Mucosa of descending colon (tissue), 3 donors: ENCODE data around the gene ADAT1. TPM values are rescaled to one million over a fixed set of nuclear protein-coding genes. Genes with fewer than 3 reads are reported as not detected.

Source experiments
- ATAC-seq: fragments of 200-7000 bp; cut with Tn5 transposase; one replicate; pipeline ENCODE4 v1.9.1; 2020; ENCODE audit warnings: mild to moderate bottlenecking, moderate library complexity
- DNase-seq, 3 donors: peaks; one replicate each; pipeline ENCODE4 v3.0.0-alpha.2; 2020
- H3K36me3 ChIP-seq: fragments of 200-600 bp; one replicate; pipeline ENCODE4 v1.8.0; 2021; ENCODE audit warnings: low read depth, mild to moderate bottlenecking
- H3K4me1 ChIP-seq: fragments of 200-600 bp; one replicate; pipeline ENCODE4 v1.8.0; 2021; ENCODE audit warnings: low read depth, mild to moderate bottlenecking
- H3K4me3 ChIP-seq: fragments of 200-600 bp; one replicate; pipeline ENCODE4 v1.8.0; 2021; ENCODE audit warnings: mild to moderate bottlenecking
- H3K9me3 ChIP-seq: fragments of 200-600 bp; one replicate; pipeline ENCODE4 v1.8.0; 2021; ENCODE audit warnings: mild to moderate bottlenecking
- intact Hi-C, 2 donors: fragments of 100-400 bp; cut with DNase I in 1 of 2; cut with micrococcal nuclease in 1 of 2; formaldehyde crosslinking; loops; one replicate each; pipeline versions ENCODE4 v1.11.0 to v1.11.1; 2022; cut with DNase I, micrococcal nuclease
- long read RNA-seq, 2 donors: library from polyadenylated mRNA; unstranded; transcript quantifications; one replicate each; pipeline ENCODE4 v2.0.0, GENCODE V29; 2019 to 2021
- total RNA-seq, 3 donors: library from RNA; stranded (reverse); fragmentation: NEBNext Ultra II Directional in 2 of 3; extraction: Animal tissue kit (Norgen Biotek cat#: 25700) in 2 of 3; gene quantifications; one replicate each; pipeline versions ENCODE4 v1.2.1 to v1.2.4, GENCODE V29; 2021 to 2023
- TF ChIP-seq, protein P1 (sequence below): fragments of 200-600 bp; IDR thresholded peaks from one replicate; pipeline ENCODE4 v1.8.0; 2022; ENCODE audit warnings: antibody characterized with exemption, mild to moderate bottlenecking
- donor health status: DM: no; HTN: no; CAD: no; lungs with moderate emphysema.
- donor health status: DM: no; HTN: no; CAD: no.
- donor health status: DM: no; HTN: yes; CAD: no.

Gene ADAT1, protein sequence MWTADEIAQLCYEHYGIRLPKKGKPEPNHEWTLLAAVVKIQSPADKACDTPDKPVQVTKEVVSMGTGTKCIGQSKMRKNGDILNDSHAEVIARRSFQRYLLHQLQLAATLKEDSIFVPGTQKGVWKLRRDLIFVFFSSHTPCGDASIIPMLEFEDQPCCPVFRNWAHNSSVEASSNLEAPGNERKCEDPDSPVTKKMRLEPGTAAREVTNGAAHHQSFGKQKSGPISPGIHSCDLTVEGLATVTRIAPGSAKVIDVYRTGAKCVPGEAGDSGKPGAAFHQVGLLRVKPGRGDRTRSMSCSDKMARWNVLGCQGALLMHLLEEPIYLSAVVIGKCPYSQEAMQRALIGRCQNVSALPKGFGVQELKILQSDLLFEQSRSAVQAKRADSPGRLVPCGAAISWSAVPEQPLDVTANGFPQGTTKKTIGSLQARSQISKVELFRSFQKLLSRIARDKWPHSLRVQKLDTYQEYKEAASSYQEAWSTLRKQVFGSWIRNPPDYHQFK
- total RNA-seq = 10 to 100 TPM; 33.0 to 38.1 (median 35.8) TPM
- long read RNA-seq, donor 1, transcript ADAT1-201 (11 exons, 1,869 nt) = major isoform, 6 of 13 reads
- long read RNA-seq, donor 1, partial matches to known transcripts = 6 of 13 reads
- long read RNA-seq, donor 1, other reads (novel, unspliced or antisense) = 1 of 13 reads
- long read RNA-seq, donor 2, transcript ADAT1-201 (11 exons, 1,869 nt) = major isoform, 5 of 10 reads
- long read RNA-seq, donor 2, partial matches to known transcripts = 1 of 10 reads
- long read RNA-seq, donor 2, other reads (novel, unspliced or antisense) = 4 of 10 reads

DNA sequence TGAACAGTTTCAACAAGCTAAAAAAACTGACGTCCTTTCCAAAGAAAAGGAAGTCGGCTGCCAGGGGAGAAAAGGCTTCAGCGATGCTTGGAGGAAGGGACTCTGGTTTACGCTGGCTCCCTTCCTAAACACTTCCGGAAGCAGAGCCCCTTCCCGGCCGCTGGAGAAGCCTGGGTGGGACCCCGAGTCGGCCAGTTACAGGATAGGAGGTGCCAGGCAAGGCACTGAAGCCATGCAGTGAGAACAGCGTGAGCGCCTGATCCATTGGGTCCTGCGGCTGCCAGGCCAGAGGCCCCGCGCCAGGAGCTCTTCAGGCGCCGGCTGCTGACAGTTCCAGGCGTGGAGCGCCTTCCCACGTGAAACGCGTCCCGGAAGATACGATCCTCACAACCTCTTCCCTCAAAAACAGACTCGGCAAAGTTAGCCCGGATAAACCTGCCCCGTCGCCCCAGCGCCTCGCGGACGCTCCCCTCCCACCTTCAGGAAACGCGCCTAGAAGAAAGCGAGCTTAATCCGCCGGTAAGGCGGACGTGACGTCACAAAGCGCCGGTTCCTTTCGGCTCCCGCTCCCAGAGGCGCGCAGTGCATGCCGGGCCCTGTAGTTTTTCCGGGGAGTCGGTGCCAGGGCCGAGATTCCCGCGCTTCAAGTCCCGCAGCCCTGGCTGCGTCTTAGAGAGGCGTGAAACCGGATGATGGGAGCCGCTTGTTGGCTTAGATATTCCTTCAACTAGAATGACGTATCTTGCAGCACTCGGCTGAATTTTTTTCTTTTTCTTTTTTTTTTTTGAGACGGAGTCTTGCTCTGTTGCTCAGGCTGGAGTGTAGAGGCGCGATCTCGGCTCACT is at the start of gene ADAT1:
TSS of gene ADAT1 (minus strand) at position 521 of the 845 bp plus-strand sequence. CDS start 2,482 bp downstream, outside the sequence.
- intact Hi-C loops = loop anchor here in 1 of 2 donors (10.0 kb wide), 1 partner anchor 142 kb away; no protein-coding TSS in a partner anchor
- peaks cover under 1% of the 10 kb centered on the region for H3K36me3 ChIP-seq

DNA sequence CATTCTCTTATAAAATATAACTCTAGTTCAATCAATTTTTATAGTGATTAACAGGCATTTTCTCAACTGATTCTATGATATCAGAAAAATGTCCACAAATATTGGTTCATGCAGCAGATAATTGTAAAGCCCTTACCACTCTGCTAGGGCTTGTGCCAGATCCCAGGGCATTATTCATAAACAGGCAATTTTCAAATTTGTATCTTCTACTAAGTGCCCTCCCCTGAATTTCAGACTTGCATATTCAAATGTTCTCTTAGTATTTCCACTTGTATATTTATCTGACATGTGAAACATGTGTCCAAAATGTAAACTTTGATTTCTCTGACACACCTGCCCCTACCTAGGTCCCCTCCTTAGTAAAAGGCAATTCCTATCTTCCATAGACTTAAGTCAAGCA is 44.4 kb upstream of the ADAT1 start:
- H3K9me3 ChIP-seq = no peaks in the 10 kb centered on the region
- TF ChIP-seq, protein P1, sequence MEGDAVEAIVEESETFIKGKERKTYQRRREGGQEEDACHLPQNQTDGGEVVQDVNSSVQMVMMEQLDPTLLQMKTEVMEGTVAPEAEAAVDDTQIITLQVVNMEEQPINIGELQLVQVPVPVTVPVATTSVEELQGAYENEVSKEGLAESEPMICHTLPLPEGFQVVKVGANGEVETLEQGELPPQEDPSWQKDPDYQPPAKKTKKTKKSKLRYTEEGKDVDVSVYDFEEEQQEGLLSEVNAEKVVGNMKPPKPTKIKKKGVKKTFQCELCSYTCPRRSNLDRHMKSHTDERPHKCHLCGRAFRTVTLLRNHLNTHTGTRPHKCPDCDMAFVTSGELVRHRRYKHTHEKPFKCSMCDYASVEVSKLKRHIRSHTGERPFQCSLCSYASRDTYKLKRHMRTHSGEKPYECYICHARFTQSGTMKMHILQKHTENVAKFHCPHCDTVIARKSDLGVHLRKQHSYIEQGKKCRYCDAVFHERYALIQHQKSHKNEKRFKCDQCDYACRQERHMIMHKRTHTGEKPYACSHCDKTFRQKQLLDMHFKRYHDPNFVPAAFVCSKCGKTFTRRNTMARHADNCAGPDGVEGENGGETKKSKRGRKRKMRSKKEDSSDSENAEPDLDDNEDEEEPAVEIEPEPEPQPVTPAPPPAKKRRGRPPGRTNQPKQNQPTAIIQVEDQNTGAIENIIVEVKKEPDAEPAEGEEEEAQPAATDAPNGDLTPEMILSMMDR = no peak
- no peak overlapping the region for H3K4me3 ChIP-seq
- no peak for DNase-seq
- no peak for ATAC-seq
- no peaks in the 10 kb centered on the region for H3K36me3 ChIP-seq
- intact Hi-C loops = no loop called here
- H3K4me1 ChIP-seq = no peaks in the 10 kb centered on the region

More for the DNA sequence above, at the start of gene ADAT1:
- DNase-seq = peak; percentile 98 to 100 (median 99)
- Histone ChIP-seq H3K9me3 (no peaks in the 10 kb centered on the region), H3K4me3 (peak within 1 kb of the TSS; percentile 59), H3K4me1 (peaks cover 21% of the 10 kb centered on the region)
- TF ChIP-seq, protein P1 = no peak
- ATAC-seq = peak; percentile 95

DNA sequence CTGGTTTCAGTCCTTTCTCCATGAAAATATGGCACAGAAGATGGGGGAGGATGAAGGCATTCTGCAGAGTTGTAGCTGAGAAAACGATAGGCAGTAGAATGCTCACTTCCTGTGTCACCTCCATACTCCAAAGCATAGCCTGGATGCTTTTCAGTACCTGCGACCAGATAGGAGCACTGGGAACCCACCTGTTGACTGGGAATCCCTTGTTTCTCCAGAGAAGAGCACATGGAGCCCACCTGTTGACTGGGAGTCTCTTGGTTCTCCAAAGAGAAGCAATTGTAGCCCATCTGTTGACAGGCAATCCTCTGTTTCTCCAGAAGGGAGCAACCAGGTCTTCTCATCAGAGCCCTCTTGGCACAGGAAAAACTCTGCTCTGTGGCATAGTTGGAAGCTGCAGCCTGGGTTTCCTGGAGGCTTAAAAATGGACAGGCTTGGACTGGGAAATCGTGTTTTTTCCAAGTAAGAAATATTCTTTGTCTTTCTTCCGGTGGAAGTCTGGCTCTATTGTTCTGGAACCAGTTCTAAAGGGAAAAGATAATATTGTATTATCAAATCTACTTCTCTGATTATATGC is 37.7 kb upstream of the ADAT1 start:
- no peak for ATAC-seq
- H3K4me1 ChIP-seq = no peaks in the 10 kb centered on the region
- H3K4me3 ChIP-seq = no peak overlapping the region
- TF ChIP-seq, protein P1 = no peak
- peaks cover 14% of the 10 kb centered on the region for H3K36me3 ChIP-seq
- intact Hi-C loops = no loop called here
- no peaks in the 10 kb centered on the region for H3K9me3 ChIP-seq
- no peak for DNase-seq

DNA sequence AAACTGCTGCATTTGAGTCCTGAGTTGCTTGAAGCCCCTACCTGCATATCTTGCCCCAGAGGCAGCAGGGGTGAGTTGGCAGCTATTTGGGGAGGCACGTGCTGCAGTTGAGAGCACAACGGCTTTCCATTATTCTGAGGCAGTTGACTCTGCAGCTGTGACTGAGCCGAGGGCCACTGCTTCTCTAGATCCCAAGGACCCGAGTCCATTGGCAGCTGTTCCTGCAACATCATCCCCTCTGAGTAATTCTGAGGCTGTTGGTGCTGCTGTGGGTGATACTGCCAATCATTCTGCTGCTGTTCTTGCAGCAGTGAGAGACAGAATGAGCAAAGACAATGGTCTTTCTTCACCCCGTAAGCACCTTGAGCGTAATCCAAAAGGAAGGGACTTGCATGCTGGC is 37.2 kb upstream of the ADAT1 start:
- TF ChIP-seq, protein P1 = no peak
- Histone ChIP-seq H3K9me3 (no peaks in the 10 kb centered on the region), H3K4me1 (no peaks in the 10 kb centered on the region), H3K4me3 (no peak overlapping the region), H3K36me3 (peaks cover 14% of the 10 kb centered on the region)
- intact Hi-C loops = no loop called here
- DNase-seq = no peak
- no peak for ATAC-seq

DNA sequence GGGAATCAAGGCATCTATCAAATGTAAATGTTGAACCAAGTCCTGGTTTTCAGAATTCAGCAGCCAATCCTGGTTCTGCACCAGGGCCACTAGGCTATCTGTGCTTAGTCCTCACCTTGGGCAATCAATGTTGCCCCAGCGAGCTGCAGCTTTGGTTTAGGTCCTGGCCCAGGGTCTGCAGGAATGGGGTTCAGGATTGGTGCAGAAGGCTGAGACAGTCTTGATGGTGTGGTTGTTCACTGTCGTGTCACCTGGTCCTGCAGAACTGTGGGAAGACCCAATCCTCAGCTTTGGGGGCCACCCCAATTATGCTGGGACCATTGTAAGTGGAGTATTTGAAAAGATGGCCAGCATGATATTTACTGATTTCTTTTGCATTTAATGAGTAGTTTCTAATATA is 35.1 kb upstream of the ADAT1 start:
- H3K36me3 ChIP-seq = peaks cover 26% of the 10 kb centered on the region
- TF ChIP-seq, protein P1 = no peak
- no peaks in the 10 kb centered on the region for H3K4me1 ChIP-seq
- no peak overlapping the region for H3K4me3 ChIP-seq
- DNase-seq (no peak), ATAC-seq (no peak)
- no peaks in the 10 kb centered on the region for H3K9me3 ChIP-seq
- intact Hi-C loops = loop anchor here in 1 of 2 donors (10.0 kb wide), 1 partner anchor 97 kb away; no protein-coding TSS in a partner anchor
